Erythroblast (primary cell): ENCODE measurements around the gene KRI1.

Experiments used
- GATA1 ChIP-seq: IDR thresholded peaks from 2 replicates; pipeline ENCODE4 v1.6.1; 2011; ENCODE audit warnings: low read depth, mild to moderate bottlenecking, control low read depth, low read length, moderate library complexity
- POLR2A ChIP-seq: IDR thresholded peaks from 2 replicates; pipeline ENCODE4 v1.6.1; 2011; ENCODE audit warnings: mild to moderate bottlenecking, low read length

DNA sequence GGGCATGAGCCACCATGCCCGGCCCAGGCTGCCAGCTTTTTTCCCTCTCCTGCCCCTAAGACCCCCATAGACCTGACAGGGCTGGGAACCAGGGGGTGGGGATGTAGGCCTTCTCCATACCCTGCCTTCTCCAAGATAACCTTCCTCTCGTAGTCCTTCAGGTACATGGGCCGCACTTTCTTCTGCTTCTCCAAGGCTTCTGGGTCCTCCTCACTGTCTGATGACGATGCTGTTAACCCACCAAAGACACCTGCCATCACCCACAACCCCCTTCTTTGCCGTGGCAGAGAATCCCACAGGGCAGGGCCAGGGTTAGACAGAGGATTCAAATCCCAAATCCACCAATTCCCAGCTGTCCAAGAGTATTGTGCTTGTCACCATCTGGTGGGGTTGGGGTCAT, 3.2 kb downstream of the KRI1 start:
- no peak for TF ChIP-seq POLR2A
- TF ChIP-seq GATA1: no peak
